Hematopoietic multipotent progenitor cell treated with erythropoietin and hydrocortisone succinate and interleukin-3 and kit ligand, for 4 days (in vitro differentiated cells): ENCODE results near the gene TLE5.
"Not testable (repeated sequence)": the region's sequence is repeated elsewhere in the genome, so short reads cannot be mapped to it uniquely, and the experiment has no call there.

ENCODE experiments used
- DNase-seq: peaks from one replicate; pipeline ENCODE4 v3.0.0-alpha.2; 2015

The TLE5 gene

DNA sequence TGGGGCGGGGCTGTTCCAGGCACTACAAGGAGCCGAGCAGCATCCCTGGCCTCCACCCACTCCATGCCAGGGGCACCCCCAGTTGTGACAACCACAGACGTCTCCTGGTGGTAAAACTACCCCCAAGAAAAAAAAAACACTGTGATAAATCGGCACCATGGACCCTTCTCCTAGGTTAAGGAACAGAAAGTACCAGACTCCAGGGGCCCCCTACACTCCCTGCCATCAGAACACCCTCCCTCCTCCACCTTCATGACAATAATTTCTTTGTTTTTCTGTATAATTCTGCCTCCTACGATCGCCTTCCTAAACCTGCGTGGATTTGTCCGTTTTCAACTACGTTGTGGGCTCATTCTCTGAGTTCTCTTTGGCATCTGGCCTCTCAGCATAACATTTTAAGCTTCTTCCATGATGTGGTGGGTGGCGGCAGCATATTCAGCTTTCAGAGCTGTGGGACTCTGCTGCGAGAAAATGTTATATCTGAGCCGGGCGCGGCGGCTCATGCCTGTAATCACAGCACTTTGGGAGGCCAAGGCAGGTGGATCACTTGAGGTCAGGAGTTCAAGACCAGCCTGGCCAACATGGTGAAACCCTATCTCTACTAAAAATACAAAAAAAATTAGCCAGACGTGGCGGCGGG is 41.9 kb downstream of the TLE5 start:
- DNase-seq, result no peak

DNA sequence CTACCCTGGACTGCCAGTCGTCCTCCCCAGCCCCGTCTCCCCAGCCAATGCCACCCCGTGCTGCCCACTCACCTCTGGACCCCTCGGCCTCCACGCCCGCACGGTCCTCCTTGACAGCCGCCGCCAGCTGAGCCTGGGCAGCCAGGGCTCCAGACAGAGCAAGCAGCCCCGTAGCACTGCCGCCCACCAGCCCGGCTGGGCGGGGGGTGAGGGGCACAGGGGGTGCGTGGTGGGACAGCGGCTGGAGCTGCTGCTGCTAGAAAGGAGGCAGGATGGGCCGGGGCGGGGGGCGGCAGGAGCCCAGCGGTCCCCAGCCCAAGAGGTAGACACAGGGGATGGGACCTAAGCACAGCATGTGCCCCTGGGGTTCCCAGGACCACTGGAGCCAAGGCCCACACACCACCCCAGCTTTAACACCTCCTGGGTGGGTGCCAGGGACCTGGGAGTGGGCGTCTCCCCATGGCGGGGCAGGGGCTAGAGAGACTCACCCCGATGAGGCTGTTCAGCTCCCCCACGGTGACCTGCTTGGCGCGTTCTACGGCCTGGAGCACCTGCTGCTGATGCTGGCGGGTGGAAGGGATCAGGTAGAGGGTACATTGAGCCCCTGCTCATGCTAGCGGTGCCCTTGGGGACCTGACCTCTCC is 43.0 kb downstream of the TLE5 start:
- DNase-seq, result no peak

DNA sequence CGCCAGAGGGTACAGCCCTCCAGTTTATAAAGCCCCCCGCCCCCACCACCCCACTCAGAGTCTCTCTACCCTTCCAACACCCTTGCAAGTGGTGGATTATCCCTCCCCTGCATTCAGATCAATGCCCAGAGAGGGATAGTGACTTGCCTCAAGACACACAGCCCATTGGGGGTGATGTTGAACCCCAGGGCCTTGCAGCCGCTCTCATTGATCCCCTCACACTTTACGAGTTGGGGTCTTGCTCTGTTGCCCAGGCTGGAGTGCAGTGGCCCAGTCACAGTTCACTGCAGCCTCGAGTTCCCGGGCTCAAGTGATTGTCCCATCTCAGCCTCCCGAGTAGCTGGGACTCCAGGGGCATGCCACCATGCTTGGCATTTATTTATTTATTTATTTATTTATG is 44.4 kb downstream of the TLE5 start:
- DNase-seq, result no peak

DNA sequence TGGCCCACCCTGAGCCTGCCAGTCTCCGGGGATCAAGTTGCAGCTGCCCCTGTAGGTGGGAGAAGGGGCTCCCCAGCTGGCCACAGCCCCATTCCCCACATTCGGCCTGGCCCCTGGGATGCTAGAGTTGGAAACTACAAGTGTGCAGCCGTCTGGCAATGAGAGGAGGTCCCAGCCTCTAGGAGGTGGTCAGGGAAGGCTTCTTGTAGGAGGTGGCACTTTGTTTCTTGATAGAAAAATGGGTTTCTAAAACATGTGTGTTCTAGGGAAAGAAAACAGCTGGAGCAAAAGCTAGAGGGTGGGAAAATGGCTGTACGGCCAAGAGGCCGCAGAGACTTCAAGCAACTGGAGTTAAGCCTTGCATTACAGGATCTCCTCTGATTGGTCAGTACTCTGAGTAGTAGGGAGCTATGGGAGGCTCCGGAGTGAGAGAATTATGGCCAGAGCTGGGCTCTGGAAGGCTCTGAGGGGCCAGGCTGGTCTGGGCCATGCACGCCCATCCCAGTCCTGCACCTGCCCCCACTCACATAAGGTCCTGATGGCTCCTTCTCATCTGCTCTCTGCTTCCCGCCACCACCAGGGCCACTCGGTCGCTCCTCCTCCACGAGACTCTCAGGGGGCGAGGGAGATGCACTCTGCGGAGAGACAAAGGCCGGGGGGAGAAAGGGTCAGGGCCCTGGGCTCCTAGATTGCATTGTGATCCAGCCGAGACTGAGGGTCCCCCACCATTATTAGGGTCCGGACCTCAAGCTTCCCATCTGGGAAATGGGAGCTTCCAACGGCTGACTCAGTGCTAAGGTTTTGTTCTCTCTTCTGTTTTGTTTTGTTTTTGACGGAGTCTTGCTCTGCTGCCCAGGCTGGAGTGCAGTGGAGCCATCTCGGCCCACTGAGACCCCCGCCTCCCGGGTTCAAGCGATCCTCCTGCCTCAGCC is 46.9 kb downstream of the TLE5 start:
- DNase-seq, result no peak

DNA sequence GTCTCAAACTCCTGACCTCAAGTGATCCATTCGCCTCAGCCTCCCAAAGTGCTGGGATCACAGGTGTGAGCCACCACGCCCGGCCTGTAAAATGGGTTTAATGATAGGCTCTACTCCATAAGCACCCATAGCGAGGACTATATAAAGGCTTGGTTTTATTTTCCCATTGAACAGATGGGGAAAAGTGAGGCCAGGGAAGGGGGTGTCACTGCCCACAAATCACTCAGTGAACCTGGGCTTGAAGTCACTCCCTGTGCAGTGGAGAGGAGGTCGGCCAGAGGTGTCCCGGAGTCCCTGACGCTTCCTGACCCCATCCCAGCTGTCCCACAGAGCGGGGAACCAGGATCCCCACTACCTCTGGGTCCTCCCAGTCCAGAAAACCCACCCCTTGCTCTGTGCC is 48.2 kb downstream of the TLE5 start:
- no peak for DNase-seq

DNA sequence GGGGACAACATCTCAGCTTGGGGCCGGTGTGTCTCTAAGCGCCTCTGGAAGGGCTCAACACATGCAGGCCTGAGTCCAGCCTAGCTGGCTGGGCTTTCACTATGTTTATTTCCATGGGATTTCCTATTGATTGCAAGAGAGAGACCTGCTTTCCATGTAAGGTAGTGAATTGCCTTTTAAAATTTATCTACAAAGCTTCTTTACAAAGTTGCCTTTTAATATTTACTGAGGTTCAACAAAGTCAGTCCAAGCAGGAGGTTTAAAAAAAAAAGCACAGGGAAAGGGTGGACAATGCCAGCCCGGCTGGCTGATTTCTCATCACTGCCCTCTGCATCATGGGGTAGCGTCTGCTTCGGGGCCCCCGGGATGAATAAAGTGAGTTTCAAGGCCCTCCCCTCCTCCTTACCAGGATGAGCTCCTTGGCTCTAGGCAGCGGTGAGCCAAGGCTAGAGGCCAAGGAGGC is 49.0 kb downstream of the TLE5 start:
- DNase-seq, result no peak

DNA sequence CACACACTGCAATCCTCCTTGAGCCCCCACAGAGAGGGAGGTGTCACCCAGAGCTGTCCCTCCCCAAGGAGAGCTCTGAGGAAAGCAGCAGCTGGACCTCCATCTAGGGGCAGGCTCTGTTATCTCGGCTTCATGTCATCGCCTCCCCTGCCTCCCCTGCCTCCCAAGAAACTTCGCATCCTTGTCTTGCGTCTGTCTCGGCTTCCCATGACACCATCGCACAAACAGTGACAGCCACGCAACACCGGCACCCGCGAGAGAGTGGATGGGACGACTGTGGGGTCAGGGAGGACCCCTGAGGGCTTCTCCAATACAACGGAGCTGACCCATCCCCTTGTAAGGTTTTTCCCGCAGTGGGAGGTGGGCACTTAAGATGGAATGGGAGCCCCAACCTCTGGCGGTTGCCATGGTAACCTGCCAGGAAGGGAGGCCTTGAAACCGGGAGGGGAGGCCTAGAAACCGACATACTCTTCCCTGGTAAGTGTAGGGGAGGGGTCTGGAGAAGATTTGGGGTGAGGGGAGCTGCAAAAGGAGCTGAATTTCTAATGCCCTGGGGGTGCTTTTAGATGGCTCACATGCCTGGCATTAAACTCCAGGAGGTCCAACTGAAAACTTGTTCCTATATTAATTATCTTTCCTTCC is 49.6 kb downstream of the TLE5 start:
- no peak for DNase-seq

DNA sequence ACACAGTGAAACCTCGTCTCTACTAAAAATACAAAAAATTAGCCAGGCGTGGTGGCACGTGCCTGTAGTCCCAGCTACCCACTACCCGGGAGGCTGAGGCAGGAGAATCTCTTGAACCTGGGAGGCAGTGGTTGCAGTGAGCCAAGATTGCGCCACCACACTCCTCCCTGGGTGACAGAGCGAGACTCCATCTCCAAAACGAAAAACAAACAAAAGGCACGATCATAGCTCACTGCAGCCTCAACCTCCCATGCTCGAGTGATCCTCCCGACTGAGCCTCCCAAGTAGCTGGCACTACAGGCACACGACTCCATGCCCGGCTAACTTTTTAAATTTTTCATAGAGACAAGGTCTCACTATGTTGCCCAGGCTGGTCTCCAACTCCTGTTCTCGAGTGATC is 50.2 kb downstream of the TLE5 start:
- not testable (repeated sequence) for DNase-seq

DNA sequence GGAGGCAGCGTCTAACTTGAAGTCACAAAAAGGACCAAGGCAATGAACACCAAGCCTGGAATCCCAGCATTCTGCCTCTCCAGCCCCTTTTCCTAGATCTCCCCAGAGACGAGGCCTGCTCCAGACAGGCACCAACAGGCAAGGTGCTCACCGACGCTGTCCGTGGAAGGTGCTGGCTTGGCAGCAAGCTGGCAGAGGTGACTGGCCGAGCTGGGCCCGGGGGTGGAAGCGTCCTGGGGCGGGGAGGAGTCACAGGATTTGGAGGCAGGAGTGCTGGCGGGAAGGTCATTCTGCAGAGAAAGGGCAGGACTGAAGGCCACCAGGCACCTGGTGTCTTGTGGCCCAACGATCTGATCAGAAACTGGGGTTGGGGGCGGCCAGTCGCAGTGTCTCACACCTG is 51.4 kb downstream of the TLE5 start:
- no peak for DNase-seq

DNA sequence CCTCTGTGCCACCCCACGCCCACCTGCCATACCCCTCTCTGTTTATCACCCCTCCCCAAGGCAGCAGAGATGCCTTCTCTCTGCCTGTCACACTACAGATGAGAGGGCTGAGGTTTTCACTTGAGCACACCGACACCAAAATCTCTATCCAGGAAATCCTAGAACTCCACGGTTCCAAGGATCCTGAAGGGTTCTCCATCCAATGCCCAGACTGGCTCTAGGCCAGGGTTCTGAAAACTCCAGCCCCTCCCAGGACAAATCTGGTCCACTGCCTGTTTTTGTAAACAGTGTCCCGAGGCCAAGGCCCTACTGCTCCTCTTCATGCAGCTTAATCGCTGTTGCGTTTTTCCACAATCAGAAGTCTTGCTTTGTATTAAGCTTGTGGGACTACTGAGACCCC is 53.3 kb downstream of the TLE5 start:
- DNase-seq, result no peak

DNA sequence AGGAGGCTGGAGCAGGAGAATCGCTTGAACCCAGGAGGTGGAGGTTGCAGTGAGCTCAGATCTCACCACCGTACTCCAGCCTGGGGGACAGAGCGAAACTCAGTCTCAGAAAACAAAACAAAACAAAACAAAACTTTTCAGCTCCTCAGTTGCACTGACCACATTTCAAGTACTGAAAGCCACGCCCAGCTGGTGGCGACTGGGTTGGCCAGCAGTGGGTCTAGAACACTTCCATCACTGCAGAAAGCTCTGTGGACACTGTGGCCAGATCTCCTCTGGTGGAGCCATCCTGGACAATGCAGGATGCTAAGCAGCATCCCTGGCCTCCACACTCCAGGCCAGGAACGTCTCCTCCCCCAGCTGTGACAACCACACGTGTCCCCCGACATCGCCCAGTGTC is 54.3 kb downstream of the TLE5 start:
- no peak for DNase-seq

DNA sequence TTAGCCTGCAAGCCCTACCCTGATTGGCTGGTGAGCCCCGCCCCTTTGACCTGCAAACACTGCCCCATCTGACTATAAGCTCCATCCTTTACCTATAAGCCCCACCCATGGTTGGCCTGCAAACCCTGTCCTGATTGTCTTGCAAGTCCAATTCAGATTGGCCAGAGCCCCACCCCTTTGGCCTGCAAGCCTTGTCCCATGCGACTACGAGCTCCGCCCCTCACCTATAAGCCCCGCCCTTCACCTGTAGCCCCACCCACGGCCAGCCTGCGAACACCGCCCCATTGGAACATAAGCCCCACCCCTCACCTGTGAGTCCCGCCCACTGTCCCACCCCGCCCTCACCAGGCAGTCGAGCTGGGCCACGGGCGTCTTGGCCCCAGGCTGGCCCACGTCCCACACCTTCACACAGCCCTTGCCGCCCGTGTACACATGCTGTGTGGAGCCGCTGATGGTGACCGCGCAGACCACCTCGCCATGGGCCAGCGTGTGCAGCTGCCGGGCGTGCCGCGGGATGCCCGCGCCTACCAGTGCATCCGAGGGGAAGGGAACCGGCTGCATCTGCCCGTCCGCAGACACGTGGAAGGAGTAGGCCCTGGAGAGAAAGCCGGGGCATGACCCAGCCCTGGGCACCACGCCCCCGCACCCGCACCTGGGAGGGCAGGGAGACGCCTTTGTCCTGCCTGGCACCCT is 56.1 kb downstream of the TLE5 start:
- peak; percentile 28 for DNase-seq

DNA sequence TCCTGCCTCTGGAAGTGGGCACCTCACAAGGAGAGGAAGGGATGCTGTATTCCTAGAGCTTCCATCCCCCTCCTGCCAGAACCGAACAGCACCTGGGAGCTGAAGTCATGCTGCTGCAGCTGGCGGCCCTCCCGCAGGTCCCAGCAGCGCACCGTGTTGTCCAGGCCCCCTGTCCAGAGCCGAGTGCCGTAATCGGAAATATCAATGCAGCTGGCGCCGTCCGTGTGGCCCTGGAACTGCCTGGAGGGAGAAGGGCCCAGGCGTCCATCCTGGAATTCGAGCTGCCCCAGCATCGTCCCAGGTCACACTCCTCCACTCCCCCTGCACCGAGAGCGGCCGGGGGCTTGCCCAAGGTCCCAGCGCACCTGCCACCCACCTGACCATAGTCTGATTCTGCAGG is 57.0 kb downstream of the TLE5 start:
- DNase-seq, result no peak

DNA sequence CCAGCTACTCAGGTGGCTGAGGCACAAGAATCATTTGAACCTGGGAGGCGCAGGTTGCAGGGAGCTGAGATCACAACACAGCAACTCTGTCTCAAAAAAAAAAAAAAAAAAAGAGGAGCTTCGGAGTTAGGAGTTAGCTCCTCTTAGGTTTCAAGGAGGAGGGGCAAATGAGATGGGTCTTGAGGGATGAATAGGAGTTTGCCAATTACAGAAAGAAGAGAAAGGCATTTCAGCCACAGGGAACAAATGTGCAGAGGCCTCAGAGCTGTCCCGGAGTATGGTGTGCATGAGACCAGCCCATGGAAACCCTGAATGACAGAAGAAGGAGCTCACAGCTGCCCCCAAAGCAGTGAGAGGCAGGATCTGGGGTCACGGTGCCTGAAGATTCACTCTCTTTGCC is 57.8 kb downstream of the TLE5 start:
- DNase-seq, result no peak

DNA sequence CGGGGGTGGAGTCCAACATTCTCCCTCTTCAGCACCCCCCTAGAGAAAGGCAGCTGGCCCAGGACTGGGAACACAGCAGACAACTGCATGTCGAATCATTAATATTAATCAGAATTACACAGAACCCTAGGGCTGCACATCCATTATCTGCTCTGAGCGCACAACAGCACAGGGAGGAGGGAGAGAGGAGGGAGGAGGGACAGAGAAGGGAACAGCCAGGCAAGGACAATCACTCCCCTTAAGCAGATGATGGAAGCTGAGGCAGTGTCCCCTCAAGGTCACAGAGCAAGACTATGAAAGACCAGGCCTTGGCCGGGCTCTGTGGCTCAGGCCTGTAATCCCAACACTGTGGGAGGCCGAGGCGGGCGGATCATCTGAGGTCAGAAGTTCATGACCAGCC is 59.2 kb downstream of the TLE5 start:
- DNase-seq, result no peak
